HG02981 (cell line): ENCODE measurements around the gene ZNF121.
"Not testable (repeated sequence)": the region's sequence is repeated elsewhere in the genome, so short reads cannot be mapped to it uniquely, and the experiment has no call there.

Experiments used
- ATAC-seq: cut with Tn5 transposase; IDR thresholded peaks from one replicate; pipeline ENCODE4 v1.9.1; 2021; ENCODE audit warnings: mild to moderate bottlenecking, moderate library complexity; ENCODE audit not compliant: unreplicated experiment

The ZNF121 gene

DNA sequence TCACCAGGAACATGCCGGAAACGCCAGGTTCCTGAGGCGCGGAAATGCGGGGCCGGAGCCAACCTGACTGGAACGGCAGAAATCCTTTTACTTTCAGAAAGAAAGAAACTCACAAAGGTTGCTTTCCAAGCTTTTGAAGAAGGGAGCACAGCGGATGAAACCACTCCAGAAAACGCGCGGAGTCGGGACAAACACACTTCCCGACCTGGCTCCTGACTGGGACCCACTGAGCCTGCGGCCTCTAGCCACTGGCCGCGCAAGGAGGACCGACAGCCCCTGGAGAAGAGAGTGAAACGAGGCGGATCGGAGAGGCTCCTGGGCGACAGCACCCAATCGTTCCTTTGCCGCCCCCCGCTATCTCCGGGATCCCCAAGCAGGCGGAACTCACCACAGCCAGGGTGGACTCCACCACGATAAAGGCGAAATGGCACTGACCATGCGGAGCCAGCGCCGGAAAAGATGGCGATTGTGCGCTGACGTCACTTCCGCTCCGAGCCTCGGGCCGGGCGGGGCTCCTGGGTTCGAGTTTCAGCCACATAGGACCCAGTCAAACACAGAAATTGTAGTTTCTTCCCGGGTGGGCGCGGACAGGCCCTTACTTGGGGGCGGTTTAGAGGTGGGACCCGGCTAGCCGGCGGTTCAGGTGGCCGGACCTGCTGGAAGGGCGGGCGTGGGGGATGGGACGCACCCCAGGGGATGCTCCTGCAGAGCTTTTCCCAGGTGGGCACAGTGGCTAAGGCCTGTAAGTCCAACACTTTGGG, at the start of gene ZNF121:
ZNF121 (minus strand) TSS at position 432 of the 761 bp plus-strand sequence. CDS start 16,407 bp downstream, outside the sequence.
- peak; percentile 83 for ATAC-seq

DNA sequence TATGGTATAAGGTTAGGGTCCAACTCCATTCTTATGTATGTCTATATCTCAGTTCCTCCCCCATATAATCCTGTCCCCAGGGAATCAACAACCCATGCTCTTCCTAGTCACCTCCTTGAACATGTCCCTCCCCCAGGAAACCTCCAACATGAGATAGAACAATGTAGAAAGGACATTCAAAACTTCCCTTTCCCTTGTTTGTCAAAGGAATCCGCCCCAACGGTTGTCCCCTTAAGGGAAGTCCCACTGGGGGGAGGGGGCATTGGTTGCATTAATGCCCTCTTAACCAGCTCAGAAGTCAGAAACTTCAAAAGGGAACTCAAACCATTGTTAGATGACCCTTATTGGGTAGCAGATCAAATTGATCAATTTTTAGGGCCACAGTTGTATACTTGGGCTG, 43.6 kb upstream of the ZNF121 start:
- no peak for ATAC-seq

DNA sequence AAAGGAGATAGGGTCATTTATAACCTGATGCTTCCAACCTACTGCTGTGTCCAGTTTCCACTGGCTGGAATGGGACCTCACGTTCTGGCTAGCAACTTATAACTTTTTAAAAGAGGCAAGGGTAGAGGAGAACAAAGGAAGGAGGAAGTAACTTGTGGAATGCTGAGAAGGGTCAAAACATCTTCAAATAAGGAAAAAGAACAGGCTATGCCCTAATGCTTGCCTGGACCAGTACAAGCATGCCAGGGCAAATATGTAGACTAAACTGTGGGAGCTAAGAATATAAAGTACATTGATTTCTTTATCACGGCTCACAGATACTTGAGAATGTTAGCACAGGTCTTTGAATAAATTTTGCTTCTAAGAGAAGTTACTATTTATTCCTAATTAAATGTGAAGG, 38.2 kb upstream of the ZNF121 start:
- no peak for ATAC-seq

DNA sequence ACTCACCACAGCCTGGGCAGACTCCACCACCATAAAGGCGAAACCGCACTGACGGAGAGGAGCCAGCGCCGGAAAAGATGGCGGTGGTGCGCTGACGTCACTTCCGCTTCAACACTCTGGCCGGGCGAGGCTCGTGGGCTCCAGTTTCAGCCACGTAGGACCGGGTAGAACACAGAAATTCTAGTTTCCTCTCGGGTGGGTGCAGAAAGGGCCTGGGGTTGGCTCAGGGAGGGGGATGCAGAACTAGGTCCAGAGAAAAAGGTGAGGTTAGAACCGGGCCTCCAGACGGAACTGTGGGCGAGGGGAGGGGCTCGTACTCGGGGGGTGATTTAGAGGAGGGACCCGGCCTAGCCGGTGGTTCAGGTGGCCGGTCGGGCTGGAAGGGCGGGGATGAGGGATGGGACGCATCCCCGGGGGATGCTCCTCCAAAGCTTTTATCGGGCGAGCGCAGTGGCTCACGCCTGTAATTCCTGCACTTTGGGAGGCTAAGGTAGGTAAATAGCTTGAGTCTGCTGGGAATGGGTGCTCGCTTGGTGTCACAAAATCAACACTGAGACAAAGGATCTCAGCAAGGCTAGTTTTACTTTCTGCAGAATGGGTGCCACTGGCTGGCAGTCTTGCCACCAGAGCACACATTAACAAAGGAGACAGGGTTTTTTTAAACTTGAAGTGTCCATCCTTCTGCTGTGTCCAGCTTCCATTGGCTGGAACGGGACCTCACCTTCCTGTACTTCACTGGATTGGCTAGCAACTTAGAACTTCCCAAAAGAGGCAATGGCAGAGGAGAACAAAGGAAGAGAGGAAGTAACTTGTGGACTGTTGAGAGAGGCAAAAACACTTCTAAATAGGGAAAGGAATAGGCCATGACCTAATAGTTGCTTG, 37.1 kb upstream of the ZNF121 start, which contains the start of gene ZNF561:
ZNF561 (minus strand) TSS at position 77 of the 882 bp plus-strand sequence. CDS start 1,776 bp downstream, outside the sequence.
- peak; percentile 81 for ATAC-seq

DNA sequence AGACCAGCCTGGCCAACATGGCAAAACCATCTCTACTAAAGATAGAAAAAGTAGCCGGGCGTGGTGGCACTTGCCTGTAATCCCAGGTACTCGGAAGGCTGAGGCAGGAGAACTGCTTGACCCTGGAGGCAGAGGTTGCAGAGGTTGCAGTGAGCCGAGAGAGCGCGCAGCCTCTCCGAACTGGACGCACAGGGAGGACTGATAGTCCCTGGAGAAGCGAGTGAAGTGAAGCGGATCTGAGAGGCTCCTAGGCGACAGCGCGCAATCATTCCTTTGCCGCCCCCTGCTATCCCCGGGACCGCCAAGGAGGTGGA, 36.5 kb upstream of the ZNF121 start:
- ATAC-seq, result no peak

DNA sequence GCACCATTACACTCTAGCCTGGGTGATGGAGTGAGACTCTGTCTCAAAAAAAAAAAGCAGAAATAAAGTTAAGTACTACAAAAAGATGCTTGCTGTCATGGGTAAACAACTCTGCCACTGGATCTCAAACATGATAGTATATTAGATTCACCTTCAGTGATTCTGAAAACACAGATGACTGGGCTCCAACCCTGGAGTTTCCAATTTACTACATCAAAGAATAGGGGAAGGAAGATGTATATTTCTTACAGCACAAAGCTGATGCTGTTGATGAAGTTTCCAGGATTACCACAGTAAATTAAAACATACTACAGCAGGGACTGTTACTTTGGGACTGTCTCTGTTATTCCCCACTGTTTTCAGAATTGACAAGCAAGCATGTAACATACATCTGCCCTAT, 31.5 kb upstream of the ZNF121 start:
- ATAC-seq, result no peak

DNA sequence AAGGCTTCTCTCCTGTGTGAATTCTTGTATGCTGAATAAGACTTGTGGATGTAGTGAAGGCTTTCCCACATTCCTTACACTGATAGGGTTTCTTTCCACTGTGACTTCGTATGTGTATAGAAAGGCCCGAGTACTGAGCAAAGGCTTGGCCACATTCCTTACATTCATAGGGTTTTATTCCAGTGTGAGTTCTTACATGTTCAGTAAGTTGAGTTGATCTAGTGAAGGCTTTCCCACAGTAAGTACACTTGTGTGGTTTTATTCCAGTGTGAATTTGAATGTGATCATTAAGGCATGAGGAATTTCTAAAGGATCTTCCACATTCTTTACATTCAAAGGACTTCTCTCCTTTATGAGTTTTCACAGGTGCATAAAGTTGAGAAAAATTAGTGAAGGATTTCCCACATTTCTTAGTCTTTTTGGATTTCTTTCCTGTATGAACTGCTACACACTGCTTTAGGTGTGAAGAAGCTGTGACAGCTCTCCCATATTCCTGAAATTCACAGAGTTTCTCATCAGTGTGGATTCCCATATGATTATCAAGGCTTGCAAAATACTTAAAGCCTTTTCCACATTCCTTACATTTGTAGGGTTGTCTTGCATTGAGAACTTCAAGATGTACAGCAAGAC, 26.3 kb upstream of the ZNF121 start:
- ATAC-seq, result no peak

DNA sequence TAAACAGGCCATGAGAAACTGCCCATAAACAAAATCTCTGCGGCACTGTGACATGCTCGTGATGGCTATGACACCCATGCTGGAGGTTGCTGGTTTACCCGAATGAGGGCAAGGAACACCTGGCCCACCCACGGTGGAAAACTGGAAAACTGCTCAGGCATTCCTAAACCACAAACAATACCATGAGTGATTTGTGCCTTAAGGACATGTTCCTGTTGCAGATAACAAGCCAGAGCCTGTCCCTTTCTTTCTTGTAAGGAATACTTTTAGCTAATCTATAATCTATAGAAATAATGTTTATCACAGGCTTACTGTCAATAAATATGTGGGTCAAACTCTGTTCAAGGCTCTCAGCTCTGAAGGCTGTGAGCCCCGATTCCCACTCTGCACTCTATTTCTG, 24.6 kb upstream of the ZNF121 start:
- ATAC-seq, result no peak

DNA sequence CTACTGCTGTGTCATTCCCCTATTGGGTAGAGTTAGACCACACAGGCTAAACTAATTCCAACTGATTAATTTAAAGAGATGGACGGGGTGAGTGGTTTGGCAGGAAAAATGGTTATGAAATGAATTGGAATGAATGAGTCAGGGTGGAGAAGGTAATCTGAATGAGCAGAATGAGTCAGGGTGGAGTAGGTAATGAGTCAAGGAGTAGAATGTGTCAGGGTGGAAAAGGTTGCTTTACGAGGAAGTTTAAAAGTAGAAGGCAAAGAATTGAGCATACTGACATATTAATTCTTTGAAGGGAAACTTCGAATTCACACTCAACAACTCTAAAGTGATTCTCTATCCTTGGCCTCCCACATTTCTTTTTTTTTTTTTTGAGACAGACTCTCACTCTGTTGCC, 12.7 kb upstream of the ZNF121 start:
- no peak for ATAC-seq

DNA sequence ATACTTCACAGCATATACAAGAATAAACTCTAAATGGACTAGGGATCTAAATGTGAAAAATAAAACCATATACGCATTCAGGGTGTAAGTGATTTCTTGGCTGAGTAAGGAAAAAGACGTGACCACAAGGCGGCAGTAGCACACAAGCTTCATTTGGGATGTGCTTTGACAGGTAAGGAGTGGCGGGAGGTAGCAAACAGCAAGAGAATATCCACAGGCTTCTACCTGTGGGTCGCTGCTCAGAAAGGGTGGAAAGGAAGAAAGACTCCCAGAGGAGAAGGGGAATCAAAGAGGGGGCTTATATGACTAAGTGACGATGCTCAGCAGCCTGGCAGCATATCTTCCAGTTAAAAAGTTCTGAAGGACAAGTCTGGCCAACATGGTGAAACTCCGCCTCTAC, 2.5 kb upstream of the ZNF121 start:
- ATAC-seq, result no peak

DNA sequence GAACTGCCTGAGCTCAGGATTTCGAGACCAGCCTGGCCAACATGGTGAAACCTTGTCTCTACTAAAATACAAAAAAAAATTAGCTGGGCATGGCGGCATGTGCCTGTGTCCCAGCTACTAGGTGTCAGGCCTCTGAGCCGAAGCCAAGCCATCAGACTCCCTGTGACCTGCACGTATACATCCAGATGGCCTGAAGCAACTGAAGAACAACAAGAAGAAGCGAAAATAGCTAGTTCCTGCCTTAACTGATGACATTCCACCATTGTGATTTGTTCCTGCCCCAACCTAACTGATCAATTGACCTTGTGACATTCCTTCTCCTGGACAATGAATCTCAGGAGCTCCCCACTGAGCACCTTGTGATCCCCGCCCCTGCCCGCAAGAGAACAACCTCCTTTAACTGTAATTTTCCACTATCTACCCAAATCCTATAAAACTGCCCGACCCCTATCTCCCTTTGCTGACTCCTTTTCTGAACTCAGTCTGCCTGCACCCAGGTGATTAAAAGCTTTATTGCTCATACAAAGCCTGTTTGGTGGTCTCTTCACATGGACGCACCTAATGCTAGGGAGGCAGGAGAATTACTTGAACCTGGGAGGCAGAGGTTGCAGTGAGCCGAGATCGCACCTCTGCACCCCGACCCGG, 2.1 kb downstream of the ZNF121 start:
- ATAC-seq, result not testable (repeated sequence)

DNA sequence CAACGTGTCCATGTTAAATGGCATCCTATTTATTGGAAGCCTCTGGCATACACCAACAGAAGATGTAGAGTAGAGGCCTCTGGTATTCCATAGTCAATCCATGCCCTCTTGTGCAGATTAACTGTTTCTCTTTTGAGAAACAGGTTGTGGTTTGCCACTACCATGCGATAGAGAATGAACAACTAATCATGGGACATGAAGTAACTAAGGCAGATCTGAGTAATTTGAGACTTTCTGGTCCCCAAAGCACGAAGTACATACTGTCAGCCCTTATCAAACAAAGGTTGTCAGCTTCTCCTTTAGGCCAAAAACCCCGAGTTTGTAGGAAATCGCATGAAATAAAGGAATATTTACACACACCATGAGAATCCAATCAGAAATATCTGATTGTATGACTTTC, 3.6 kb downstream of the ZNF121 start:
- no peak for ATAC-seq

DNA sequence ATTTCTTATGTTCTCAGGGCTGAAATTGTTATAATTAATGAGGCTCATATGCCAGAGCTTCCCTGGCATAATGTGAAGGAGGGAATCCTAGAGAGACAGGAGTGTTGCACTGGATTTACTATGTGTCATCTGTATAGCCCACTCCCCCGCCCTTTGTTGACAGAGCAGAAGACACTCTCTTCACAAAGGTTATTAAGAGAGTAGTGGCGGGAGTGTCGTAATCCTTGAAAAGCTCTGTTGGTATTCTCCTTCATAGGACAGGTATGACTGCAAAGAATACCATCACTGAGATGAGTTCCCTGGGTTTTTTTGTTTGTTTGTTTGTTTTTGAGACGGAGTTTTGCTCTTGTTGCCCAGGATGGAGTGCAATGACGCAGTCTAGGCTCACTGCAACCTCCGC, 14.0 kb downstream of the ZNF121 start:
- no peak for ATAC-seq

DNA sequence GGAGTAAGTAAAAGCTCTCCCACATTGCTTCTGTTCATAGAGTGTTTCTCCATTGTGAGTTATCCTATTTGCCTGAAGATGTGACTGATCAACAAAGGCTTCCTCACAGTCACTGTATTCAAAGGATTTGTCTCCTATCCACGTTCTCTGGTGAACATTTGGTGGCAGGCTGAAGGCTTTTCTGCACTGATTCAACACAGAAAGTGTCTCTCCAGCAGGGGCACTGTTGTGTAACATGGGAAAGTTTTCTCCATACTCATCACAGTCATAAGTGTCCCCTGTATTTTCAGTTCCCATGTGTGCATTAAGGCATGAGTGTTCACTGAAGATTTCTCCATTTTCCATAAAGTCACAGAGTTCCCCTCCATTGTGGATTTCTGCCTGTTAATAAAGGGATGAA, 17.6 kb downstream of the ZNF121 start:
- no peak for ATAC-seq

DNA sequence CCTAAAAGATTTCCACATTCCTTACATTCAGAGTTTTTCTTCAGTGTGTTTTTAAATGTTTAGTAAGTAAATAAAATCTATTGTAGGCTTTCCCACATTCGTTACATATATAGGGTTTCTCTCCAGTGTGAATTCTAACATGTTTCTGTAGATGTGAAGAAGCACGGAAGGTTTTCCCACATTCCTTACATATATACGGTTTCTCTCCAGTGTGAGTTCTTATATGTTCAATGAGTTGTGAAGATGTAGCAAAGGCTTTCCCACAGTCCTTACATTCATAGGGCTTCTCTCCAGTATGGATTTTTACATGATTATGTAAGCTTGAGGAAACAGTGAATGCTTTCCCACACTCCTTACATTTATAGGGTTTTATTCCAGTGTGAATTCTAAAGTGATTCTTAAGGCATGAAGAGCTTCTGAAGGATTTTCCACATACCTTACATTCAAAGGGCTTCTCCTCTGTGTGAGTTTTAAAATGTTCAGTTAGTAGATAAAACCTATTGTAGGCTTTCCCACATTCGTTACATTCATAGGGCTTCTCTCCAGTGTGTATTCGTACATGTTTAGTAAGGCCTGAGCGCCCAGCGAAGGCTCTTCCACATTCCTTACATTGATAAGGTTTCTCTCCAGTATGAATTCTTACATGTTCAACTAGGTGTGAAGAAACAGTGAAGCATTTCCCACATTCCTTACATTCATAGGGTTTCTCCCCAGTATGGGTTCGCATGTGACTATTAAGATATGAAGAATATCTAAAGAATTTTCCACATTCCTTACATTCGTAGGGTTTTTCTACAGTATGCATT, 18.2 kb downstream of the ZNF121 start:
- no peak for ATAC-seq

DNA sequence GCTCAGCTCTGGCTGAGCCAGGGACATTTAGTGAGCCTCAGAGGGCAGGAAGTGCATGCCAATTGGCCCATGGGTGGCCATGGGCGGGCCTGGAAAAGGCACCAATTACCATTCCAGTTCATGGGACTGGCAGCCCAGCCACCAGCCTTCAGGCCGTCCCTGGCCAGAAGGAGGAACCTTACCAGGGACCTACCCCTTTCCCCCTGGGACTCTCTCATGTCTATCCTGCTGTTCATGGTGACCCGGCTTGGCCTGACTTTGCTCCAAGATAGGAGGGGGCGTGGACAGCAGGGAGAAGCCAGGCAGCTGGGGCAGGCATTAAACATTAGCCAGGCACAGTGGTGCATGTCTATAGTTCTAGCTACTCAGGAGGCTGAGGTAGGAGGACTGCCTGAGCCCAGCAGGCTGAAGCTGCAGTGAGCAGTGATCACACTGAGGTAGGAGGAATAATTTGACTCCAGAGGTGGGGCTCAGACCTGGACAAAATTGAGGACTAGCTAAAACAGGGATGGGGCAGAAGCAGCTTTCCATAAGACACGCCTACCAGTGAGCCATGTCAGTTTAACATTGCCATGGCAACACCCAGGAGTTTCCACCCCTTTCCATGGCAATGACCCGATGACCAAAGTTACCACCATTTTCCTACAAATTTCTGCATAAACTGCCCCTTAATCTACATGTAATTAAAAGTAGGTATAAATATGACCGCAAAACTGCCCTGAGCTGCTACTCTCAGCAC, 31.6 kb downstream of the ZNF121 start:
- ATAC-seq, result no peak

DNA sequence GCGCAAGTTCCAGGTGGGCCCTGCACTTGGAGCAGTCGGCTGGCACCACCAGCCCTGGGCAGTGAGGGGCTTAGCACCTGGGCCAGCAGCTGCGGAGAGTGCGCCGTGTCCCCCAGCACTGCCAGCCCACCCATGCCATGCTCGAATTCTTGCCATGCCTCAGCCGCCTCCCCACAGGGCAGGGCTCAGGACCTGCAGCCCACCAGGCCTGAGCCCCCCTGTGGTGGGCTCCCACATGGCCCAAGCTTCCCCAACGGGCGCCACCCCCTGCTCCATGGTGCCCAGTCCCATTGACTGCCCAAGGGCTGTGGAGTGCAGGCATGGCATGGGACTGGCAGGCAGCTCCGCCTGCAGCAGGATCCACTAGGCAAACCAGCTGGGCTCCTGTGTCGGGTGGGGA, 36.4 kb downstream of the ZNF121 start:
- no peak for ATAC-seq

DNA sequence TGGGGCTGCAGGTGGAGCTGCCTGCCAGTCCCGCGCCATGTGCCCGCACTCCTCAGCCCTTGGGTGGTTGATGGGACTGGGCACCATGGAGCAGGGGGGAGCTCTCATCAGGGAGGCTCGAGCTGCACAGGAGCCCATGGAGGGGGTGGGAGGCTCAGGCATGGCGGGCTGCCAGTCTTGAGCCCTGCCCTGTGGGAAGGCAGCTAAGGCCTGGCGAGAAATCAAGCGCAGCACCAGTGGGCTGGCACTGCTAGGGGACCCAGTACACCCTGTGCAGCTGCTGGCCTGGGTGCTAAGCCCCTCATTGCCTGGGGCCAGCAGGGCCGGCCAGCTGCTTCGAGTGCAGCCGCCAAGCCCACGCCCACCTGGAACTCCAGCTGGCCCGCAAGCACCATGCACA, 43.0 kb downstream of the ZNF121 start:
- ATAC-seq, result not testable (repeated sequence)

DNA sequence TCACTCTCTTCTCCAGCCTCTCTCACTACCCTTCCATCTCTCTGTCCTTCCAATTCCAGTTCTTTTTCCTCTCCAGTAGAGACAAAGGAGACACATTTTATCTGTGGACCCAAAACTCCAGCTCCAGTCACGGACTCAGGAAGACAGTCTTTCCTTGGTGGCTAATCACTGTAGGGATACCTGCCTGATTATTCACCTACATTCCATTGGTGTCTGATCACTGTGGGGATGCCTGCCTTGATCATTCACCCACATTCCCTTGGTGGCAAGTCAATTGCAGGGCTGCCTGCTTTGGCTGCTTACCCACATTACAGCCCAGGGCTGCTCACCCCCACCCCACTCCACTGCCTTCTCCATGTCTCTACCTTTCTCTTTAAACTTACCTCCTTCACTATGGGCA, 44.4 kb downstream of the ZNF121 start:
- not testable (repeated sequence) for ATAC-seq

DNA sequence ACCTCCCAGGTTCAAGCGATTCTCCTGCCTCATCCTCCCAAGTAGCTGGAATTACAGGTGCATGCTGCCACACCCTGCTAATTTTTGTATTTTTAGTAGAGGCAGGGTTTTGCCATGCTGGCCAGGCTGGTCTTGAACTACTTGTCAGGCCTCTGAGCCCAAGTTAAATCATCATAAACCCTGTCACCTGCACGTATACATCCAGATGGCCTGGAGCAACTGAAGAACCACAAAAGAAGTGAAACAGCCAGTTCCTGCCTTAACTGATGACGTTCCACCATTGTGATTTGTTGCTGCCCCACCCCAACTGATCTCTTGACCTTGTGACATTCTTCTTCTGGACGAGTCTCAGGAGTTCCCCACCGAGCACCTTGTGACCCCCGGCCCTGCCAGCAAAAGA, 45.1 kb downstream of the ZNF121 start:
- not testable (repeated sequence) for ATAC-seq
